HG02943 (cell line): Measurements from ENCODE around the gene ARL6IP1.
"Not testable (repeated sequence)": the region's sequence is repeated elsewhere in the genome, so short reads cannot be mapped to it uniquely, and the experiment has no call there.

Experiments used
- ATAC-seq: cut with Tn5 transposase; IDR thresholded peaks from one replicate; pipeline ENCODE4 v1.9.1; 2021; ENCODE audit warnings: mild to moderate bottlenecking, low read depth, moderate library complexity; ENCODE audit not compliant: unreplicated experiment

Gene ARL6IP1

GRCh38 chr16:18767217-18767616, 34.1 kb downstream of the ARL6IP1 start:
- ATAC-seq: peak; percentile 62

GRCh38 chr16:18762713-18763112, 38.6 kb downstream of the ARL6IP1 start:
- ATAC-seq: not testable (repeated sequence)

GRCh38 chr16:18759598-18760520, 41.5 kb downstream of the ARL6IP1 start:
- not testable (repeated sequence) for ATAC-seq

- ATAC-seq: not testable (repeated sequence)
These were observed 43.2 kb downstream of the ARL6IP1 start for GRCh38 chr16:18757960-18758660.

GRCh38 chr16:18756639-18757038, 44.7 kb downstream of the ARL6IP1 start:
- ATAC-seq: not testable (repeated sequence)

GRCh38 chr16:18742870-18743269, 58.5 kb downstream of the ARL6IP1 start:
- not testable (repeated sequence) for ATAC-seq
